Daoy (cell line): ENCODE results near the gene METTL17. TPM values are rescaled to one million over a fixed set of nuclear protein-coding genes. Genes with fewer than 3 reads are reported as not detected.

Experiments
- DNase-seq: peaks from one replicate; pipeline ENCODE4 v3.0.0-alpha.2; 2015; ENCODE audit warnings: low read depth
- total RNA-seq: library from RNA; depleted of rRNA; stranded (reverse); fragments of >200 nt; shearing (Covaris generic); gene quantifications from 2 replicates; pipeline ENCODE4 v1.2.3, GENCODE V29; 2014; rRNA removed

METTL17 gene
- total RNA-seq, 1 experiment from 2014 or later = 106 TPM

- DNase-seq = no peak
These were observed 53.7 kb downstream of the METTL17 start for GRCh38 chr14:21043387-21043973.

GRCh38 chr14:21043974-21044618 lies 54.3 kb downstream of the METTL17 start:
- DNase-seq = no peak

Other genes with a start within 250 kb of the METTL17 start
- not detected in 2 replicates for gene EDDM3A, start 244.1 kb upstream of the METTL17 start, total RNA-seq
- not detected in 2 replicates for gene EDDM3B, start 221.6 kb upstream of the METTL17 start, total RNA-seq
- 0.23 TPM in 1 of 2 replicates, not detected in the other for gene RNASE6, start 208.7 kb upstream of the METTL17 start, total RNA-seq
- 1.9 and 6.0 TPM in 2 replicates for gene RNASE1, start 187.1 kb upstream of the METTL17 start, total RNA-seq
- gene RNASE3, start 98.6 kb upstream of the METTL17 start, total RNA-seq = not detected in 2 replicates
- gene RNASE2, start 34.5 kb upstream of the METTL17 start, total RNA-seq = not detected in 2 replicates
- gene SLC39A2, start 9.3 kb downstream of the METTL17 start, total RNA-seq = not detected in 2 replicates
- 6.3 and 22.7 TPM in 2 replicates for gene NDRG2, start 35.1 kb downstream of the METTL17 start, total RNA-seq
- not detected in 2 replicates for gene TPPP2, start 40.2 kb downstream of the METTL17 start, total RNA-seq
- not detected in 2 replicates for gene RNASE13, start 44.8 kb downstream of the METTL17 start, total RNA-seq
- gene RNASE7, start 52.4 kb downstream of the METTL17 start, total RNA-seq = not detected in 2 replicates
- not detected in 2 replicates for gene RNASE8, start 67.8 kb downstream of the METTL17 start, total RNA-seq
- 59.9 and 86.1 TPM in 2 replicates for gene ARHGEF40, start 80.3 kb downstream of the METTL17 start, total RNA-seq
- 13.4 and 13.7 TPM in 2 replicates for gene ZNF219, start 108.7 kb downstream of the METTL17 start, total RNA-seq
- gene TMEM253, start 111.1 kb downstream of the METTL17 start, total RNA-seq = not detected in 2 replicates
- not detected in 2 replicates for gene OR5AU1, start 166.1 kb downstream of the METTL17 start, total RNA-seq